ENCODE measurements around the gene TPCN1. TPM values are rescaled to one million over a fixed set of nuclear protein-coding genes. Genes with fewer than 3 reads are reported as not detected.

Gene TPCN1
- total RNA-seq, 1 donor from 2014 or later = 34.9 TPM

DNA sequence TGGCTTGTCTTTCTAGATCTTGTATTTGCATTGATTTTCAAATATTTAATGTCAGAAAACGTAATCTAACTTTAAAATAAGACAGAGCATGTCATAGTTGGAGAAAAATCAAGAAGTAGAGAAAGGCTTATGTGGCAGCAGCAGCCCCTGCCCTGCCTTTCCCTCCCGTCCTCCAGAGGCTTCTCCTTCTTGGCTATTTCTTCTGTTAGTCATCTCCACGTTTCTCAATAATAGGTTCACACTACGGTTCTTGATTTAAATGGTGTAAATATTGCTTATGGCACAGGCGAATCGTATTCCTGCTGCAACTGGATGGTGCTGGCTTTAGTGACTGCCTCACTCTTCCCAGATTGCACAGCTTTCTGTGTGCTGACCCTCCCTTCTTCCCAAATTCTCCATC lies 70.8 kb downstream of the TPCN1 start:
- Histone ChIP-seq H3K36me3 (ENCODE audit: control insufficient read depth, insufficient read depth, low read length) (peaks cover 1% of the 10 kb centered on the region), H3K4me3 (ENCODE audit: low read depth, low read length) (no peak overlapping the region), H3K27me3 (ENCODE audit: control insufficient read depth, insufficient read depth, low read length) (no peaks in the 10 kb centered on the region)
- no peak for DNase-seq (ENCODE audit: low read depth)
- TF ChIP-seq, protein P1, sequence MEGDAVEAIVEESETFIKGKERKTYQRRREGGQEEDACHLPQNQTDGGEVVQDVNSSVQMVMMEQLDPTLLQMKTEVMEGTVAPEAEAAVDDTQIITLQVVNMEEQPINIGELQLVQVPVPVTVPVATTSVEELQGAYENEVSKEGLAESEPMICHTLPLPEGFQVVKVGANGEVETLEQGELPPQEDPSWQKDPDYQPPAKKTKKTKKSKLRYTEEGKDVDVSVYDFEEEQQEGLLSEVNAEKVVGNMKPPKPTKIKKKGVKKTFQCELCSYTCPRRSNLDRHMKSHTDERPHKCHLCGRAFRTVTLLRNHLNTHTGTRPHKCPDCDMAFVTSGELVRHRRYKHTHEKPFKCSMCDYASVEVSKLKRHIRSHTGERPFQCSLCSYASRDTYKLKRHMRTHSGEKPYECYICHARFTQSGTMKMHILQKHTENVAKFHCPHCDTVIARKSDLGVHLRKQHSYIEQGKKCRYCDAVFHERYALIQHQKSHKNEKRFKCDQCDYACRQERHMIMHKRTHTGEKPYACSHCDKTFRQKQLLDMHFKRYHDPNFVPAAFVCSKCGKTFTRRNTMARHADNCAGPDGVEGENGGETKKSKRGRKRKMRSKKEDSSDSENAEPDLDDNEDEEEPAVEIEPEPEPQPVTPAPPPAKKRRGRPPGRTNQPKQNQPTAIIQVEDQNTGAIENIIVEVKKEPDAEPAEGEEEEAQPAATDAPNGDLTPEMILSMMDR (IDR thresholded peaks at IDR 0.05; ENCODE audit: insufficient read depth, low read length, poor library complexity, severe bottlenecking) = no peak

DNA sequence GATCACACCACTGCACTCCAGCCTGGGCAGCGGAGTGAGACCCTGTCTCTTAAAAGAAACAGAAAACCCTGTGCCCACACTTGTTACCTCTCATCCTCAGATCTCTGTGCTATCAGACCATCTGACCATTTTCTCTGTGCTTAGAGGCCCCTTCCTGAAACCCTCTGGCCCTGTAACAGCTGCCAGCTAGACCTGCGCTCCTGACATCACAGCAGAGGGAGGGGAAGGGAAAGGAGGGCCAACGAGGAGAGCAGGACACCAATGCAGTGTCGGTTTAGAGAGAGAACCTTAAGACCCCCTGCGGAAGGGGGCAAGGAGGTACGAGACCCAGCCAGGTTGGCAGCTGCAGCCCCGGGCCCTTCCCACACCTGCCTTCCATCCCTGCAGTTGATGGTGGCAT lies 71.3 kb downstream of the TPCN1 start:
- DNase-seq (ENCODE audit: low read depth) = no peak
- Histone ChIP-seq H3K4me3 (ENCODE audit: low read depth, low read length) (no peak overlapping the region), H3K36me3 (ENCODE audit: control insufficient read depth, insufficient read depth, low read length) (peaks cover 3% of the 10 kb centered on the region), H3K27me3 (ENCODE audit: control insufficient read depth, insufficient read depth, low read length) (no peaks in the 10 kb centered on the region)
- TF ChIP-seq, protein P1 (IDR thresholded peaks at IDR 0.05; ENCODE audit: insufficient read depth, low read length, poor library complexity, severe bottlenecking) = no peak

DNA sequence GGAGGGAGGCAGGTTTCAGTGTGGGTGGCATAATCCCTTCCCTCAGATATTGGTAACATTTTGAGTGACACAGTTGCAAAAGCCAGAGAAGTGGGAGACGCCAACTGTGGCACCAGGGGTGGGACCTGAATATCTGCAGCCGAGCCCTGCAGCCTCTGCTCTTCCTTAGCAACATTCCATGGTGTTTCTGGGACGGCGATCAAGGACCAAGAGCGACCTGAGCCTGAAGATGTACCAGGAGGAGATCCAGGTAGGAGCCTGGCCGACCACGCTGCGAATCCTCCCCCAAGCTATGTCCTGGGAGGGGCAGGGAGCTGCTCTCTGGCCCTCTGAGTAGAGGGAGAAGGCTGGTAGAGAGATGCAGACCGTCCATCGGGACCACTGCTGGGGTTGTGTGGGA lies 71.8 kb downstream of the TPCN1 start:
- no peak for DNase-seq (ENCODE audit: low read depth)
- Histone ChIP-seq H3K36me3 (ENCODE audit: control insufficient read depth, insufficient read depth, low read length) (peaks cover 3% of the 10 kb centered on the region), H3K4me3 (ENCODE audit: low read depth, low read length) (no peak overlapping the region), H3K27me3 (ENCODE audit: control insufficient read depth, insufficient read depth, low read length) (no peaks in the 10 kb centered on the region)
- TF ChIP-seq, protein P1 (IDR thresholded peaks at IDR 0.05; ENCODE audit: insufficient read depth, low read length, poor library complexity, severe bottlenecking) = no peak

DNA sequence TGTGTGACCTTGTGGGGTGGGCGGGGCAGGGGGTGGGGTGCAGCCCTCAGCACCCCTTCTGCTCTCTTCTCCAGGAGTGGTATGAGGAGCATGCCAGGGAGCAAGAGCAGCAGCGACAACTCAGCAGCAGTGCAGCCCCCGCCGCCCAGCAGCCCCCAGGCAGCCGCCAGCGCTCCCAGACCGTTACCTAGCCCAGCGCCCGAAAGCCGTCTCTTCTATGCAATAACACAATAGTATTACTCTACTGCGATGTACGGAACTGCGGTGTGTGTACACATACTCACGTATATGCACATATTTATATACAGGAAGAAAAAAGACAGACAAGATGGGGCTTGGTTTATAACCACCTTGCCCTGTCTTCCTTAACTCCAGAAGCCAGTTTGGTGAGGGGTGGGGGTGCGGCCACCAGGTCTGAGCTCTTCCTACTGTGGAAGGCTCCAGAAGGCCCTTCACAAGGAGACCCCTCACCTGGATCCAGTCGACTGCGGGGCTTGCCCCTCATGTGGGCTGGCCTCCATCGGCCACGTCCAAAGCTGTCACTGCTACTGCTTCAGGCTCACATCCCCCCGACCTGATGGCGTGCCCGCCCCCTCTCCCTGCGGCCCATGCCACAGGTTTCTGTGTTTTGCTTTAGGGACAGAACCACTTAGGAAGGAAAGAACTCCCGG lies 74.8 kb downstream of the TPCN1 start:
- no peak overlapping the region for H3K4me3 ChIP-seq (ENCODE audit: low read depth, low read length)
- H3K27me3 ChIP-seq (ENCODE audit: control insufficient read depth, insufficient read depth, low read length) = no peaks in the 10 kb centered on the region
- peaks cover 3% of the 10 kb centered on the region for H3K36me3 ChIP-seq (ENCODE audit: control insufficient read depth, insufficient read depth, low read length)
- no peak for DNase-seq (ENCODE audit: low read depth)
- TF ChIP-seq, protein P1 (IDR thresholded peaks at IDR 0.05; ENCODE audit: insufficient read depth, low read length, poor library complexity, severe bottlenecking) = no peak

DNA sequence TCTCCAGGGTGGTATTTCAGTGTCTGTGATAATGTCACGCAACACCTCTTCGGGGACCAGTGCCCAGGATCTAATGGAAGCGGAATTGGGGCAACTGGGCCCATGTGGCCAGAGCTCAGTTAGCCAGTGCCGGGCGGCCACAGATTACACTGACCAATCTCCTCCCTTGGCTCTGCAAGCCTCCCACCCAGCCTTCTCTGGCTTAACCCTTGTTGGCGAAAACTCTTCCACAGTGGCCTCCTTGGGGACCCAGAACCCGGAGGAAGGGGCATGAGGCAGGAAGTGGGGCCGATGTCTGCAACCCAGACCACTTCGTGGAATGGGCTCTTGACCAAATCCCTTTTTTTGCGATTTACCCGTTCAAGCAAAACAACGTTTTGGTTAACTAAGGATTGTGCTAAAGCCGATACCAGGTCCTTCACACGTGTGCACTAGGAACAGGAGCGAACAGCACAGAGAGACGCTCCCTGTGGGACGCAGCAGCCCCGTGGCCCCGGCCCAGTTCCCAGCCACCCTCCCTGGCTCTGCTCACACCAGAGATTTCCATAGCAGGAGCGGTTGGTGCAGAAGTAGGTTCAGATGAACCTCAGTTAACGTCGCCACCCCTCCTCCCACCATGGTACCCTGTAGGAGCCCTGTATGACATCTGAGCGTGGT lies 75.4 kb downstream of the TPCN1 start:
- no peak for DNase-seq (ENCODE audit: low read depth)
- no peak overlapping the region for H3K4me3 ChIP-seq (ENCODE audit: low read depth, low read length)
- TF ChIP-seq, protein P1 (IDR thresholded peaks at IDR 0.05; ENCODE audit: insufficient read depth, low read length, poor library complexity, severe bottlenecking) = no peak
- H3K36me3 ChIP-seq (ENCODE audit: control insufficient read depth, insufficient read depth, low read length) = peaks cover 3% of the 10 kb centered on the region
- H3K27me3 ChIP-seq (ENCODE audit: control insufficient read depth, insufficient read depth, low read length) = no peaks in the 10 kb centered on the region
